Measurements from ENCODE around the gene LRP1-AS. TPM values are rescaled to one million over a fixed set of nuclear protein-coding genes. Genes with fewer than 3 reads are reported as not detected.

LRP1-AS gene
- polyA plus RNA-seq, 1 donor (not counting 4 experiments of a cell fraction or from before 2014, with no cell fraction given): not detected

GRCh38 chr12:57171668-57172067 lies 24.2 kb upstream of the LRP1-AS start:
- H3K79me2 ChIP-seq (ENCODE audit: control insufficient read depth, insufficient read depth, low read length): no peaks in the 10 kb centered on the region
- no peak overlapping the region for H3K4me3 ChIP-seq (ENCODE audit: control insufficient read depth in 2 of 3, extremely low read depth in 1 of 3, insufficient read depth in 2 of 3, low read depth in 1 of 3, low read length in 3 of 3)
- dilution Hi-C loops (cut with MboI; ENCODE audit: extremely low pct_ligation_motif_present, low sequenced_read_pairs): loop anchor here (5.0 kb wide), 1 partner anchor 39 kb away; no protein-coding TSS in a partner anchor
- no peak for TF ChIP-seq CTCF (optimal IDR thresholded peaks at IDR 0.05 in 1 of 3, IDR thresholded peaks at IDR 0.05 in 1 of 3, conservative IDR thresholded peaks at IDR 0.05 in 1 of 3; ENCODE audit: extremely low read depth in 1 of 3, insufficient read depth in 2 of 3, low read length in 3 of 3)
- TF ChIP-seq EZH2 (IDR thresholded peaks at IDR 0.05; ENCODE audit: low read length): no peak
- peak overlapping the region; percentile 3 for H3K9ac ChIP-seq (ENCODE audit: control insufficient read depth, extremely low read depth, insufficient read depth, low read length)
- no peak overlapping the region for H3K27ac ChIP-seq (ENCODE audit: control insufficient read depth, insufficient read depth, low read length)
- no peak overlapping the region for H2AFZ ChIP-seq (ENCODE audit: control insufficient read depth, low read length)
- DNase-seq (ENCODE audit: low read depth, low spot score) (peak; percentile 19), FAIRE-seq (no peak)
- peaks cover 0 to 22% of the 10 kb centered on the region in 2 experiments for H3K36me3 ChIP-seq (ENCODE audit: control insufficient read depth in 2 of 2, extremely low read depth in 1 of 2, insufficient read depth in 2 of 2, low read length in 2 of 2)
- no peaks in the 10 kb centered on the region for H3K9me1 ChIP-seq (ENCODE audit: control insufficient read depth, extremely low read depth, insufficient read depth, low read length)
- H3K4me2 ChIP-seq (ENCODE audit: control insufficient read depth, extremely low read depth, insufficient read depth, low read depth, low read length): peak overlapping the region; percentile 30
- peaks cover 53% of the 10 kb centered on the region for H3K4me1 ChIP-seq (ENCODE audit: control insufficient read depth, extremely low read depth, insufficient read depth, low read length)
- H4K20me1 ChIP-seq (ENCODE audit: control insufficient read depth, extremely low read depth, insufficient read depth, low read length): no peaks in the 10 kb centered on the region
- H3K9me3 ChIP-seq (ENCODE audit: control insufficient read depth, low read depth, low read length): no peaks in the 10 kb centered on the region
- H3K27me3 ChIP-seq (ENCODE audit: control insufficient read depth, extremely low read depth, insufficient read depth, low read length): no peaks in the 10 kb centered on the region

- no peak for TF ChIP-seq EZH2 (IDR thresholded peaks at IDR 0.05; ENCODE audit: low read length)
- TF ChIP-seq CTCF (optimal IDR thresholded peaks at IDR 0.05 in 1 of 3, IDR thresholded peaks at IDR 0.05 in 1 of 3, conservative IDR thresholded peaks at IDR 0.05 in 1 of 3; ENCODE audit: extremely low read depth in 1 of 3, insufficient read depth in 2 of 3, low read length in 3 of 3): no peak
- Histone ChIP-seq H2AFZ (ENCODE audit: control insufficient read depth, low read length) (no peak overlapping the region), H3K9me1 (ENCODE audit: control insufficient read depth, extremely low read depth, insufficient read depth, low read length) (no peaks in the 10 kb centered on the region), H3K27me3 (ENCODE audit: control insufficient read depth, extremely low read depth, insufficient read depth, low read length) (no peaks in the 10 kb centered on the region), H3K4me1 (ENCODE audit: control insufficient read depth, extremely low read depth, insufficient read depth, low read length) (peaks cover 53% of the 10 kb centered on the region), H3K4me2 (ENCODE audit: control insufficient read depth, extremely low read depth, insufficient read depth, low read depth, low read length) (peak overlapping the region; percentile 30), H3K79me2 (ENCODE audit: control insufficient read depth, insufficient read depth, low read length) (no peaks in the 10 kb centered on the region), H3K27ac (ENCODE audit: control insufficient read depth, insufficient read depth, low read length) (no peak overlapping the region), H3K9me3 (ENCODE audit: control insufficient read depth, low read depth, low read length) (no peaks in the 10 kb centered on the region), H3K36me3 (ENCODE audit: control insufficient read depth in 2 of 2, extremely low read depth in 1 of 2, insufficient read depth in 2 of 2, low read length in 2 of 2) (peaks cover 0 to 22% of the 10 kb centered on the region in 2 experiments), H4K20me1 (ENCODE audit: control insufficient read depth, extremely low read depth, insufficient read depth, low read length) (no peaks in the 10 kb centered on the region), H3K9ac (ENCODE audit: control insufficient read depth, extremely low read depth, insufficient read depth, low read length) (peak overlapping the region; percentile 3), H3K4me3 (ENCODE audit: control insufficient read depth in 2 of 3, extremely low read depth in 1 of 3, insufficient read depth in 2 of 3, low read depth in 1 of 3, low read length in 3 of 3) (no peak overlapping the region)
- no peak for FAIRE-seq
- DNase-seq (ENCODE audit: low read depth, low spot score): no peak
- dilution Hi-C loops (cut with MboI; ENCODE audit: extremely low pct_ligation_motif_present, low sequenced_read_pairs): loop anchor here (5.0 kb wide), 1 partner anchor 39 kb away; no protein-coding TSS in a partner anchor
Observed at GRCh38 chr12:57170927-57171326, 23.5 kb upstream of the LRP1-AS start.

Data from keratinocyte (primary cell).